K562 (cell line): ENCODE data around the gene PGA3. TPM values are rescaled to one million over a fixed set of nuclear protein-coding genes. Genes with fewer than 3 reads are reported as not detected.
A peak's percentile ranks its signal among the peaks of the same experiment; 100 is the strongest.

ENCODE experiments used
- ARNT ChIP-seq, 2 experiments: fragments of 450-650 bp; IDR thresholded peaks; 2 replicates each; pipeline ENCODE4 v1.6.1; 2016; ENCODE audit warnings: mild to moderate bottlenecking in 1 of 2
- CEBPB ChIP-seq: fragments of 450-650 bp; IDR thresholded peaks from 2 replicates; pipeline ENCODE4 v1.6.1; 2016; ENCODE audit warnings: missing genetic modification characterization, missing compliant biosample characterization
- CHD7 ChIP-seq: fragments of 200-600 bp; sonication (generic); IDR thresholded peaks from one replicate; pipeline ENCODE4 v1.6.1; 2012; ENCODE audit warnings: mild to moderate bottlenecking, low read depth, low read length, inconsistent platforms
- CLOCK ChIP-seq: fragments of 250-450 bp; sonication (Bioruptor Pico); IDR thresholded peaks from 2 replicates; pipeline ENCODE4 v1.4.0; 2020; ENCODE audit warnings: mild to moderate bottlenecking, moderate library complexity, borderline replicate concordance
- ESRRA ChIP-seq: fragments of 450-650 bp; IDR thresholded peaks from 2 replicates; pipeline ENCODE4 v1.6.1; 2014; ENCODE audit warnings: low read depth, mild to moderate bottlenecking, moderate library complexity, borderline replicate concordance
- FOXK2 ChIP-seq, 2 experiments: fragments of 450-650 bp; IDR thresholded peaks in 1 of 2; conservative IDR thresholded peaks in 1 of 2; 2 replicates each; pipeline ENCODE4 v1.6.1; 2016; ENCODE audit warnings: low read depth in 2 of 2, mild to moderate bottlenecking in 1 of 2
- KAT7 ChIP-seq: sonication (generic); formaldehyde crosslinking; IDR thresholded peaks from 2 replicates; pipeline ENCODE4 v1.8.0; 2022; ENCODE audit warnings: missing genetic modification reagents, mild to moderate bottlenecking, borderline replicate concordance
- KDM1A ChIP-seq, 2 experiments: fragments of 450-650 bp; IDR thresholded peaks; 2 replicates each; pipeline ENCODE4 v1.6.1; 2016; ENCODE audit warnings: mild to moderate bottlenecking in 2 of 2
- MAFK ChIP-seq: IDR thresholded peaks from 2 replicates; pipeline ENCODE4 v1.6.1; 2011; ENCODE audit warnings: low read length, improper control_type of control experiment
- PHF8 ChIP-seq: fragments of 200-600 bp; sonication (generic); IDR thresholded peaks from 2 replicates; pipeline ENCODE4 v1.6.1; 2012; ENCODE audit warnings: mixed run types, mild to moderate bottlenecking, inconsistent platforms, low read length, moderate library complexity, borderline replicate concordance
- ZNF778 ChIP-seq: fragments of 450-650 bp; formaldehyde crosslinking; IDR thresholded peaks from 2 replicates; pipeline ENCODE4 v1.4.0; 2020; ENCODE audit warnings: mild to moderate bottlenecking, moderate library complexity
- polyA plus RNA-seq, 8 experiments: library from polyadenylated mRNA; depleted of rRNA in 4 of 8; stranded (reverse) in 5 of 8; unstranded in 3 of 8; fragments of >200 nt; fragmentation: Nextera tagmentation in 2 of 8; fragmentation: Illumina TruSeq in 1 of 8; extraction: Ambion mirVana in 2 of 8; extraction: Trizol in 1 of 8; gene quantifications; 2 replicates each; pipeline versions ENCODE4 v1.2.1 to v1.2.3, GENCODE V29; 2011 to 2014; ENCODE audit warnings: inconsistent platforms in 1 of 8, missing spikeins in 1 of 8
- total RNA-seq, 7 experiments: library from RNA; depleted of rRNA in 6 of 7; stranded (reverse); fragments of >200 nt in 6 of 7; fragmentation: Illumina TruSeq in 2 of 7; extraction: Trizol in 2 of 7; gene quantifications; 2 replicates each; pipeline versions ENCODE4 v1.2.1 to v1.2.3, GENCODE V29; 2011 to 2021; ENCODE audit warnings: low replicate concordance in 1 of 7
- TF ChIP-seq, protein P1 (sequence below): sonication (generic); IDR thresholded peaks from 2 replicates; pipeline ENCODE4 v1.6.1; 2016

Gene PGA3
- total and polyA plus RNA-seq, 9 of the 15 experiments (the other 6 are each of a cell fraction or from before 2014, with no cell fraction given): 0.15 to 0.18 (median 0.18) TPM; not detected in 6

DNA sequence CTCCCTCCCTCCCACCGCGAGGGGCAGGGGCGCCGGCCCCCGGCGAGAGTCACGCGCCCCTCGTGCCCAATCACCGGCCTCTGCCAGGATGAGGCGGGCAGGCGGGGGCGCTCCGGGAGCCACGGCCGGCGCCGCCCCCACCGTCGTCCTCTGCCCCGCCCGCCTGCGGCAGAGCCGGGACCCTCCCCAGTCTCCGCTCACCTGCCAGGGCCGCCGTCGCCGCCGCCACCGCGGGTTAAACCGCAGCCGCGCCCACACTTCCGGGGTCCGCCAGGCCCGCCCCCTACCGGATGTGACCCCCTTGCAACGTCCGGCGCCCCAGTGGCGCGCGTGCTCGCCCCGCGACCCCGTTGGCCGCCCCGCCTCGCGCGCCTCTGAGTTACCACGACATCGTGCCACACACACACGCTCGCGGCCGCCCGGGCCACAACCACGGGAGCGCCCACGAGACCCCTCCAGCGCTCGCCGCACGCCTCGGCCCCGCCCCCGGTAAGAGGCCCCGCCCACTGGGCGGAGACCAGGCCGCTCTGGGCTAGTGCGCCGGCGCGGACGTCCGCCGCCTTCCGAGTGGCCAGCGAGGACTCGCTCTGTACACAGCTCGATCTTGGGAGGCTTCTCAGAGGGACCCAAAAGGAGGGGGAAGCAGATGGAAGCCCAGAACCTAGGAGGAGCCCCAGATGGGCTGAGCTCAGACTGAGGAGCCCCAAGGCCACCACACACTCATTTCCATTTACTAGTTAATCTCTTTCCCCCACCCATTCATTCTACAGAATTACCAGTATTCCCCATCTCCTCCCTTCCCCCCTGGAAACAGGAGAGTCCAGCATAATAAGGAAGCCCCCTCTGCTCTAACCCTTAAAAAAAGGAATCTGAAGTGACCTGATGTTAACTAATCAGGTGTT, 41.9 kb upstream of the PGA3 start, which contains the start of gene VPS37C (continued):
- TF ChIP-seq CLOCK (CRISPR knock-in tag) (no peak), MAFK (no peak), CEBPB (no peak), FOXK2 (conservative IDR thresholded peaks at IDR 0.05 in 1 of 2, IDR thresholded peaks at IDR 0.05 in 1 of 2; ENCODE audit: low read depth in 2 of 2) (peak; percentile 47 to 96; a peak in 3 of 4 replicates), CHD7 (no peak), ZNF778 (CRISPR knock-in tag) (no peak), ESRRA (peak; percentile 92; the same call in 1 of the 2 replicates), ARNT (IDR thresholded peaks at IDR 0.05) (no peak), KAT7 (CRISPR knock-in tag) (no peak), PHF8 (peak; percentile 88; the same call in 1 of the 2 replicates), KDM1A (IDR thresholded peaks at IDR 0.05) (no peak)
- TF ChIP-seq, protein P1, sequence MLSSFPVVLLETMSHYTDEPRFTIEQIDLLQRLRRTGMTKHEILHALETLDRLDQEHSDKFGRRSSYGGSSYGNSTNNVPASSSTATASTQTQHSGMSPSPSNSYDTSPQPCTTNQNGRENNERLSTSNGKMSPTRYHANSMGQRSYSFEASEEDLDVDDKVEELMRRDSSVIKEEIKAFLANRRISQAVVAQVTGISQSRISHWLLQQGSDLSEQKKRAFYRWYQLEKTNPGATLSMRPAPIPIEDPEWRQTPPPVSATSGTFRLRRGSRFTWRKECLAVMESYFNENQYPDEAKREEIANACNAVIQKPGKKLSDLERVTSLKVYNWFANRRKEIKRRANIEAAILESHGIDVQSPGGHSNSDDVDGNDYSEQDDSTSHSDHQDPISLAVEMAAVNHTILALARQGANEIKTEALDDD: no peak
